ENCODE measurements around the gene FBH1.
A peak's percentile ranks its signal among the peaks of the same experiment; 100 is the strongest.

DNA sequence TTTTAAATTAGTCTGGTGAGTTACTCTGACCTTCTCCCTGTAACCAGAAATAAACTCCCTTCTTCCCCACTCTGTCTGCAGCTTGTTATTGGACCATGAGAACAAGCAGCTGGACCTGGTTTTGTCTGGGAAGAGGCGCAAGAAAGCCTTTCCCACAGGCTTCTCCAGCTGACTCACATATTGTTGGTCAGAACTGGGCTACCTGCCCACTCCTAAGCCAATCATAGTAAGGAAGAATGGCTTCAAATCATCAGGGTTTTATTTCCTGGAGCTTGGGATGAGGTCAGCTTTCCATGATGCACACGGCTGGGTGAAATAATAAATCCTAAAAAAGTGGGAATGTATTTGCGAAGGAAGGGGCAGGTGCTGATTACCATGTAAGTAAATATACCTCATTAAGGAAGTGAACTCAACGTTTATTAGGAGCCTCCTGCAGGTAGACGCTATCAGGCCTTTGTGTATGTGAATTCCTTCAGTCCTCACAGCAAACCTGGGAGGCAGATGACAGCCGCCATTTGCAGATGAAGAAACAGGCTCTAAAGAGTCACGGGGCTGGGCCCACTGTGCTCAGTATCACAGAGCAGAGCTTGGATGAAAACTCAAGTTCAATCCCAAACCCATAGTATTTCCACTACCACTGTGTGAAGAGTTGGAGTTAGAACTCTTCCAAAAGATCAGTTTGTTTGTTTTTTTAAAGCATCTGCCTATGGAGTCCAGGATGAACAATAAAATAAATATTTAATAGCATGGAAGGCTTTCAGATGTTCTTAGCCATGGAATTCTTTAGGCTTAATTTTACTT lies 54.5 kb downstream of the FBH1 start:
- no peak for TF ChIP-seq CTCF (IDR thresholded peaks at IDR 0.05)
- no peak for TF ChIP-seq POLR2A (IDR thresholded peaks at IDR 0.05)
- TF ChIP-seq EP300 (IDR thresholded peaks at IDR 0.05), result peak; percentile 89
